Dedifferentiated amniotic fluid mesenchymal stem cell (primary cell): ENCODE measurements around the gene HLA-DMB.
"Not testable (repeated sequence)": the region's sequence is repeated elsewhere in the genome, so short reads cannot be mapped to it uniquely, and the experiment has no call there.

Experiments
- DNase-seq: peaks from one replicate; pipeline ENCODE4 v3.0.0-alpha.2; 2016; ENCODE audit errors: extremely low spot score

The HLA-DMB gene

GRCh38 chr6:32950010-32950409 lies 9.2 kb upstream of the HLA-DMB start:
- DNase-seq = no peak

- no peak for DNase-seq
These were observed 8.3 kb upstream of the HLA-DMB start for GRCh38 chr6:32949113-32949512.

- DNase-seq = no peak
These were observed 7.0 kb upstream of the HLA-DMB start for GRCh38 chr6:32947552-32948465.

- no peak for DNase-seq
These were observed 6.1 kb upstream of the HLA-DMB start for GRCh38 chr6:32946893-32947292.

- no peak for DNase-seq
These were observed 5.1 kb upstream of the HLA-DMB start for GRCh38 chr6:32945953-32946352.

GRCh38 chr6:32945108-32945760 lies 4.4 kb upstream of the HLA-DMB start:
- no peak for DNase-seq

GRCh38 chr6:32943864-32944649 lies 3.2 kb upstream of the HLA-DMB start:
- no peak for DNase-seq

- DNase-seq = not testable (repeated sequence)
These were observed 1.8 kb upstream of the HLA-DMB start for GRCh38 chr6:32942555-32943123.

- DNase-seq = no peak
These were observed 463 bp upstream of the HLA-DMB start for GRCh38 chr6:32941214-32941768.

- DNase-seq = no peak
These were observed 2.3 kb downstream of the HLA-DMB start for GRCh38 chr6:32938494-32938893.

GRCh38 chr6:32937230-32937633 lies 3.6 kb downstream of the HLA-DMB start:
- DNase-seq = no peak

GRCh38 chr6:32936239-32937152 lies 4.3 kb downstream of the HLA-DMB start:
- DNase-seq = no peak

- no peak for DNase-seq
These were observed 5.1 kb downstream of the HLA-DMB start for GRCh38 chr6:32935551-32936238.

- DNase-seq = peak; percentile 72
These were observed 7.2 kb downstream of the HLA-DMB start for GRCh38 chr6:32933661-32934085.

- DNase-seq = no peak
These were observed 8.5 kb downstream of the HLA-DMB start for GRCh38 chr6:32932132-32932868.

GRCh38 chr6:32931211-32931610 lies 9.6 kb downstream of the HLA-DMB start:
- DNase-seq = no peak

GRCh38 chr6:32922083-32922482 lies 18.7 kb downstream of the HLA-DMB start:
- DNase-seq = no peak

- no peak for DNase-seq
These were observed 20.1 kb downstream of the HLA-DMB start for GRCh38 chr6:32920715-32921114.

- no peak for DNase-seq
These were observed 27.9 kb downstream of the HLA-DMB start for GRCh38 chr6:32912951-32913350.
